Tibial nerve (tissue), 4 donors: ENCODE results near the gene CHST1.

ENCODE experiments used
- CTCF ChIP-seq, 5 experiments: fragments of 200-600 bp in 3 of 5; fragments of 450-650 bp in 2 of 5; sonication (generic) in 3 of 5; IDR thresholded peaks; one replicate each; pipeline ENCODE4 v1.5.1; 2016 to 2019; ENCODE audit warnings: antibody characterized with exemption in 5 of 5, mild to moderate bottlenecking in 3 of 5, moderate library complexity in 2 of 5
- EP300 ChIP-seq, 2 donors: sonication (generic); formaldehyde crosslinking; IDR thresholded peaks; one replicate each; pipeline ENCODE4 v1.6.1; 2017; ENCODE audit warnings: antibody characterized with exemption in 2 of 2, mild to moderate bottlenecking in 1 of 2

- TF ChIP-seq EP300 (IDR thresholded peaks at IDR 0.05) (no peak), CTCF (IDR thresholded peaks at IDR 0.05) (no peak)
Observed at GRCh38 chr11:45659818-45660160, 5.6 kb downstream of the CHST1 start.
